IMR-90 (cell line): ENCODE measurements around the gene ATP9B.

Source experiments
- CEBPB ChIP-seq: IDR thresholded peaks from 2 replicates; pipeline ENCODE4 v1.6.1; 2012; ENCODE audit warnings: low read depth, low read length, improper control_type of control experiment
- MAZ ChIP-seq: IDR thresholded peaks from 2 replicates; pipeline ENCODE4 v1.6.1; 2012; ENCODE audit warnings: low read depth, mild to moderate bottlenecking, low read length, improper control_type of control experiment, moderate library complexity, borderline replicate concordance
- POLR2A ChIP-seq: IDR thresholded peaks from 2 replicates; pipeline ENCODE4 v1.6.1; 2012; ENCODE audit warnings: mild to moderate bottlenecking, low read depth, low read length
- RFX5 ChIP-seq: IDR thresholded peaks from 2 replicates; pipeline ENCODE4 v1.8.0; 2012; ENCODE audit warnings: low read depth, mild to moderate bottlenecking, low read length, moderate library complexity
- SMC3 ChIP-seq: fragments of 150-350 bp; IDR thresholded peaks from 2 replicates; pipeline ENCODE4 v1.6.1; 2016; ENCODE audit warnings: low read depth, mild to moderate bottlenecking, antibody characterized with exemption, low read length, moderate library complexity
- TF ChIP-seq, protein P1 (sequence below): conservative IDR thresholded peaks from 2 replicates; pipeline ENCODE4 v1.5.1; 2012; ENCODE audit warnings: mild to moderate bottlenecking, low read depth, low read length, improper control_type of control experiment

DNA sequence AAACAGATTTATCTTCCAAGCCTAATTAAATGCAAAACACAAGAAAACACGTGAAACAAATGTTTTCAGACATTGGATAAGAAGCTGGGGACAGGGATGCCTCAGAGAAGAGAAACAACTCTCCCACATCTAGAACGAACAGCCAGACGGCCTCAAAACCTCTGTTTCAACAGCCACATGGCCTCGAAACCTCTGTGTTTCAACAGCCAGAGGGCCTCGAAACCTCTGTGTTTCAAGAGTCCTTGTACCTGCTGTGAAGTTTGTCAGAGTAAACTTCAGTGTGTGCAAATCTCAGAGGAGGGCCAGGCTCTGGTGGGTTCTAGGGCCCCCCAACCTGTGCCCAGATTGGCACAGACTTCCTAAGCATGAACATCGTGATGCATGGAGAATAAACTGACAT, 283.2 kb downstream of the ATP9B start:
- TF ChIP-seq MAZ = no peak
- TF ChIP-seq, protein P1, sequence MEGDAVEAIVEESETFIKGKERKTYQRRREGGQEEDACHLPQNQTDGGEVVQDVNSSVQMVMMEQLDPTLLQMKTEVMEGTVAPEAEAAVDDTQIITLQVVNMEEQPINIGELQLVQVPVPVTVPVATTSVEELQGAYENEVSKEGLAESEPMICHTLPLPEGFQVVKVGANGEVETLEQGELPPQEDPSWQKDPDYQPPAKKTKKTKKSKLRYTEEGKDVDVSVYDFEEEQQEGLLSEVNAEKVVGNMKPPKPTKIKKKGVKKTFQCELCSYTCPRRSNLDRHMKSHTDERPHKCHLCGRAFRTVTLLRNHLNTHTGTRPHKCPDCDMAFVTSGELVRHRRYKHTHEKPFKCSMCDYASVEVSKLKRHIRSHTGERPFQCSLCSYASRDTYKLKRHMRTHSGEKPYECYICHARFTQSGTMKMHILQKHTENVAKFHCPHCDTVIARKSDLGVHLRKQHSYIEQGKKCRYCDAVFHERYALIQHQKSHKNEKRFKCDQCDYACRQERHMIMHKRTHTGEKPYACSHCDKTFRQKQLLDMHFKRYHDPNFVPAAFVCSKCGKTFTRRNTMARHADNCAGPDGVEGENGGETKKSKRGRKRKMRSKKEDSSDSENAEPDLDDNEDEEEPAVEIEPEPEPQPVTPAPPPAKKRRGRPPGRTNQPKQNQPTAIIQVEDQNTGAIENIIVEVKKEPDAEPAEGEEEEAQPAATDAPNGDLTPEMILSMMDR = no peak
- no peak for TF ChIP-seq SMC3
- no peak for TF ChIP-seq POLR2A
- no peak for TF ChIP-seq RFX5
- no peak for TF ChIP-seq CEBPB
